Cardiac muscle cell (in vitro differentiated cells and primary cell): ENCODE results near the gene SLC4A11. TPM values are rescaled to one million over a fixed set of nuclear protein-coding genes. Genes with fewer than 3 reads are reported as not detected.

Source experiments
- DNase-seq, 2 donors: peaks; one replicate each; pipeline versions ENCODE4 v3.0.0 to v3.0.0-alpha.2; 2010 to 2017; ENCODE audit warnings: low read depth in 1 of 2, low spot score in 1 of 2
- H3K27ac ChIP-seq: fragments of 200-600 bp; sonication (generic); 2 replicates; pipeline ENCODE4 v1.5.1; 2016
- H3K27me3 ChIP-seq: fragments of 200-600 bp; sonication (generic); 2 replicates; pipeline ENCODE4 v1.6.0; 2016; ENCODE audit warnings: control low read depth
- H3K36me3 ChIP-seq: fragments of 200-600 bp; sonication (generic); 2 replicates; pipeline ENCODE4 v1.5.1; 2016; ENCODE audit warnings: control low read depth
- H3K4me1 ChIP-seq: fragments of 200-600 bp; sonication (generic); 2 replicates; pipeline ENCODE4 v1.8.1; 2017; ENCODE audit warnings: low read depth, mild to moderate bottlenecking, mixed run types
- H3K4me3 ChIP-seq: fragments of 200-600 bp; sonication (generic); 2 replicates; pipeline ENCODE4 v1.5.1; 2016; ENCODE audit warnings: mild to moderate bottlenecking
- H3K9me3 ChIP-seq: fragments of 200-600 bp; sonication (generic); 2 replicates; pipeline ENCODE4 v1.5.1; 2017; ENCODE audit warnings: low read depth, mild to moderate bottlenecking, control low read depth
- polyA plus RNA-seq: library from polyadenylated mRNA; unstranded; fragments of >200 nt; fragmentation: Nextera tagmentation; extraction: Ambion mirVana; gene quantifications from 2 replicates; pipeline ENCODE4 v1.2.1, GENCODE V29; 2016
- total RNA-seq: library from RNA; depleted of rRNA; stranded (reverse); fragments of >200 nt; gene quantifications from 2 replicates; pipeline ENCODE4 v1.2.3, GENCODE V29; 2016
- TF ChIP-seq, protein P1 (sequence below): IDR thresholded peaks from 2 replicates; pipeline ENCODE4 v1.5.1; 2012; ENCODE audit warnings: low read depth, mild to moderate bottlenecking, low read length

The SLC4A11 gene
- total and polyA plus RNA-seq, 2 experiments from 2014 or later, result 0.12 TPM; not detected in 1

DNA sequence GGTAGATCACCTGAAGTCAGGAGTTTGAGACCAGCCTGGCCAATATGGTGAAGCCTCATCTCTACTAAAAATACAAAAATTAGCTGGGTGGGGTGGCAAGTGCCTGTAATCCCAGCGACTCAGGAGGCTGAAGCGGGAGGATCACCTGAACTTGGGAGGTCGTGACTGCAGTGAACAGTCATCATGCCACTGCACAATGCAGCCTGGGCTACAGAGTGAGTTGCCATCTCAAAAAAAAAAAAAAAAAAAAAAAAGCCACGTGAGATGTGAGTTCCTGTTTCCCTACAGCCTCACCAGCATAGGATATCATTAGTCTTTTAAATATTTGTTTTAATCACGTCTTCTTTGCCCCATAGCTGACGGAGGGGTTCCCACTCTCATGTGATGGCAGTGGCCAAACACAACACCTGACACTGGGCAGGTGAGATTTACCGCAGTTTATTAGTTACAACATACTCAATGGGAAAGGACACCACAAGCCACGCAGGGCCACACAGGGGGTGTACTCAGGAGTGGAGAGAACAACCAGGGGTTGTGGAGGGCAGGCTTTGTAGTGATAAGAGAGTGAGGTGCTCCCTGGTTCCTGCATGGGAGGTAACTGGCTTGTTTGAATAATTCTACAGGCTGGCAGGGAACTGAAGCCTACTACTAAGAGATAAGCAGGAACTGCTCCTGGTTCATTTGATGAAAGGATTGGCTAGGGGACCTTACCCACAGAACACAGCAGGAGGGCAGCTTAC is 61.1 kb downstream of the SLC4A11 start:
- Histone ChIP-seq H3K27me3 (no peaks in the 10 kb centered on the region), H3K9me3 (no peaks in the 10 kb centered on the region), H3K4me1 (peaks cover 5% of the 10 kb centered on the region), H3K27ac (peak overlapping the region; percentile 67), H3K4me3 (no peak overlapping the region), H3K36me3 (no peaks in the 10 kb centered on the region)
- DNase-seq, result no peak
- TF ChIP-seq, protein P1, sequence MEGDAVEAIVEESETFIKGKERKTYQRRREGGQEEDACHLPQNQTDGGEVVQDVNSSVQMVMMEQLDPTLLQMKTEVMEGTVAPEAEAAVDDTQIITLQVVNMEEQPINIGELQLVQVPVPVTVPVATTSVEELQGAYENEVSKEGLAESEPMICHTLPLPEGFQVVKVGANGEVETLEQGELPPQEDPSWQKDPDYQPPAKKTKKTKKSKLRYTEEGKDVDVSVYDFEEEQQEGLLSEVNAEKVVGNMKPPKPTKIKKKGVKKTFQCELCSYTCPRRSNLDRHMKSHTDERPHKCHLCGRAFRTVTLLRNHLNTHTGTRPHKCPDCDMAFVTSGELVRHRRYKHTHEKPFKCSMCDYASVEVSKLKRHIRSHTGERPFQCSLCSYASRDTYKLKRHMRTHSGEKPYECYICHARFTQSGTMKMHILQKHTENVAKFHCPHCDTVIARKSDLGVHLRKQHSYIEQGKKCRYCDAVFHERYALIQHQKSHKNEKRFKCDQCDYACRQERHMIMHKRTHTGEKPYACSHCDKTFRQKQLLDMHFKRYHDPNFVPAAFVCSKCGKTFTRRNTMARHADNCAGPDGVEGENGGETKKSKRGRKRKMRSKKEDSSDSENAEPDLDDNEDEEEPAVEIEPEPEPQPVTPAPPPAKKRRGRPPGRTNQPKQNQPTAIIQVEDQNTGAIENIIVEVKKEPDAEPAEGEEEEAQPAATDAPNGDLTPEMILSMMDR, result no peak

Other genes starting within 250 kb of the SLC4A11 start
- 5.3 TPM in 1 of 2 replicates, not detected in the other for gene GNRH2, start 195.6 kb downstream of the SLC4A11 start, total RNA-seq
- 0.24 TPM in 1 of 2 replicates, not detected in the other for gene GNRH2, start 195.6 kb downstream of the SLC4A11 start, polyA plus RNA-seq
- 129 and 133 TPM in 2 replicates for gene MRPS26, start 193.1 kb downstream of the SLC4A11 start, total RNA-seq
- 159 and 164 TPM in 2 replicates for gene MRPS26, start 193.1 kb downstream of the SLC4A11 start, polyA plus RNA-seq
- not detected in 2 replicates for gene OXT, start 167.6 kb downstream of the SLC4A11 start, total RNA-seq
- not detected in 2 replicates for gene OXT, start 167.6 kb downstream of the SLC4A11 start, polyA plus RNA-seq
- not detected in 2 replicates for gene AVP, start 154.5 kb downstream of the SLC4A11 start, total RNA-seq
- not detected in 2 replicates for gene AVP, start 154.5 kb downstream of the SLC4A11 start, polyA plus RNA-seq
- gene FASTKD5, start 79.3 kb downstream of the SLC4A11 start, total RNA-seq, result 9.5 and 14.6 TPM in 2 replicates
- gene FASTKD5, start 79.3 kb downstream of the SLC4A11 start, polyA plus RNA-seq, result 12.3 and 21.4 TPM in 2 replicates
- 7.7 and 11.0 TPM in 2 replicates for gene UBOX5, start 79.3 kb downstream of the SLC4A11 start, total RNA-seq
- 8.0 and 12.1 TPM in 2 replicates for gene UBOX5, start 79.3 kb downstream of the SLC4A11 start, polyA plus RNA-seq
- gene LZTS3, start 65.6 kb downstream of the SLC4A11 start, total RNA-seq, result 20.5 and 30.9 TPM in 2 replicates
- 14.5 and 15.7 TPM in 2 replicates for gene LZTS3, start 65.6 kb downstream of the SLC4A11 start, polyA plus RNA-seq
- gene DDRGK1, start 34.5 kb downstream of the SLC4A11 start, total RNA-seq, result 57.6 and 107 TPM in 2 replicates
- 48.1 and 81.6 TPM in 2 replicates for gene DDRGK1, start 34.5 kb downstream of the SLC4A11 start, polyA plus RNA-seq
- gene ITPA, start 29.7 kb downstream of the SLC4A11 start, total RNA-seq, result 33.8 and 56.5 TPM in 2 replicates
- gene ITPA, start 29.7 kb downstream of the SLC4A11 start, polyA plus RNA-seq, result 54.5 and 74.1 TPM in 2 replicates
- gene DNAAF9, start 168.5 kb upstream of the SLC4A11 start, total RNA-seq, result 14.1 and 16.9 TPM in 2 replicates
- 11.6 and 11.8 TPM in 2 replicates for gene DNAAF9, start 168.5 kb upstream of the SLC4A11 start, polyA plus RNA-seq
- gene ATRN, start 231.8 kb upstream of the SLC4A11 start, total RNA-seq, result 26.2 and 26.8 TPM in 2 replicates
- gene ATRN, start 231.8 kb upstream of the SLC4A11 start, polyA plus RNA-seq, result 12.0 and 13.6 TPM in 2 replicates